K562 (cell line): ENCODE results near the gene LBHD2. TPM values are rescaled to one million over a fixed set of nuclear protein-coding genes. Genes with fewer than 3 reads are reported as not detected.

Experiments
- ATAC-seq: fragments of 200-7000 bp; cut with Tn5 transposase; 3 replicates; pipeline ENCODE4 v1.9.1; 2020; ENCODE audit warnings: moderate library complexity
- BruUV-seq: library from RNA; stranded (reverse); fragments of 400-500 nt; replicated peaks from 2 replicates; lab custom pipeline; 2021; lab: Mats Ljungman, UMichigan
- CTCF ChIA-PET: fragments of 300-600 bp; formaldehyde crosslinking; extraction: SDS; loops from one replicate; lab custom pipeline; 2021; ENCODE audit warnings: low intra/inter-chr PET ratio; lab: Yijun Ruan, JAX
- POLR2A ChIA-PET: fragments of 300-600, 350-650 bp; sonication (Branson Sonifier 250); formaldehyde crosslinking; extraction: SDS; loops from one replicate; lab custom pipeline; 2021; ENCODE audit warnings: antibody characterized with exemption, inconsistent platforms; lab: Yijun Ruan, JAX
- DNase-seq, 4 experiments: peaks; one replicate each; pipeline versions ENCODE4 v3.0.0 to v3.0.0-alpha.2; 2011 to 2018; ENCODE audit warnings: low spot score in 3 of 4, mixed read lengths in 3 of 4; ENCODE audit errors: extremely low read depth in 1 of 4
- FAIRE-seq: peaks from 2 replicates; lab custom pipeline; 2011; peaks lifted over from hg19 to GRCh38; lab: Jason Lieb, UNC
- H2AFZ ChIP-seq: 2 replicates; pipeline ENCODE4 v1.6.0; 2011; ENCODE audit warnings: low read depth, low read length, control low read depth, inconsistent platforms
- H3K27ac ChIP-seq: fragments of 200-600 bp; 3 replicates; pipeline ENCODE4 v1.8.0; 2011; ENCODE audit warnings: low read depth, mild to moderate bottlenecking, control low read depth, inconsistent platforms, low read length, moderate library complexity, mixed read lengths; ENCODE audit errors: extremely low read depth
- H3K27me3 ChIP-seq, 2 experiments: fragments of 300-600 bp in 1 of 2; 2 replicates in 1 of 2; 3 replicates in 1 of 2; pipeline versions ENCODE4 v1.6.0 to v1.8.0; 2011; ENCODE audit warnings: inconsistent platforms in 2 of 2, low read length in 2 of 2, mild to moderate bottlenecking in 1 of 2, mixed read lengths in 1 of 2, moderate library complexity in 1 of 2; ENCODE audit not compliant: control insufficient read depth in 2 of 2, insufficient read depth in 2 of 2
- H3K36me3 ChIP-seq: fragments of 300-600 bp; 3 replicates; pipeline ENCODE4 v1.8.0; 2011; ENCODE audit warnings: mild to moderate bottlenecking, low read length, inconsistent platforms; ENCODE audit not compliant: control insufficient read depth, insufficient read depth
- H3K4me1 ChIP-seq, 2 experiments: fragments of 200-600 bp in 1 of 2; replicated peaks in 1 of 2; 2 replicates in 1 of 2; 3 replicates in 1 of 2; pipeline versions ENCODE4 v1.5.1 to v1.8.0; 2011; ENCODE audit warnings: inconsistent platforms in 2 of 2, low read length in 2 of 2, mild to moderate bottlenecking in 1 of 2, mixed read lengths in 1 of 2, moderate library complexity in 1 of 2; ENCODE audit not compliant: control insufficient read depth in 2 of 2, insufficient read depth in 2 of 2
- H3K4me2 ChIP-seq: 2 replicates; pipeline ENCODE4 v1.6.1; 2011; ENCODE audit warnings: low read length, control low read depth, inconsistent platforms, mixed read lengths; ENCODE audit not compliant: insufficient read depth
- H3K4me3 ChIP-seq: fragments of 200-600 bp; sonication (generic), shearing (Covaris generic); 2 replicates; pipeline ENCODE4 v1.5.1; 2016; ENCODE audit warnings: control low read depth, inconsistent platforms
- H3K79me2 ChIP-seq: fragments of 200-600 bp; 3 replicates; pipeline ENCODE4 v1.8.0; 2011; ENCODE audit warnings: low read length, inconsistent platforms; ENCODE audit not compliant: control insufficient read depth, insufficient read depth
- H3K9ac ChIP-seq, 2 experiments: 2 replicates each; pipeline versions ENCODE4 v1.6.0 to v1.6.1; 2011; ENCODE audit warnings: low read depth in 2 of 2, low read length in 2 of 2, control low read depth in 1 of 2, inconsistent platforms in 1 of 2, mild to moderate bottlenecking in 1 of 2, mixed read lengths in 1 of 2; ENCODE audit not compliant: insufficient read depth in 1 of 2
- H3K9me1 ChIP-seq: one replicate; pipeline ENCODE4 v1.6.0; 2011; ENCODE audit warnings: inconsistent platforms, mild to moderate bottlenecking, low read length, moderate library complexity; ENCODE audit not compliant: control insufficient read depth, insufficient read depth
- H3K9me3 ChIP-seq: replicated peaks from 2 replicates; pipeline ENCODE4 v1.5.1; 2011; ENCODE audit warnings: low read depth, low read length, inconsistent platforms; ENCODE audit not compliant: control insufficient read depth, insufficient read depth
- H4K20me1 ChIP-seq: replicated peaks from 2 replicates; pipeline ENCODE4 v1.6.1; 2011; ENCODE audit warnings: low read length, inconsistent platforms, mixed read lengths; ENCODE audit not compliant: control insufficient read depth, insufficient read depth
- ASH1L ChIP-seq: fragments of 450-650 bp; IDR thresholded peaks from 2 replicates; pipeline ENCODE4 v1.6.1; 2018; ENCODE audit warnings: borderline replicate concordance, mild to moderate bottlenecking, low read depth; ENCODE audit not compliant: partially characterized antibody
- CHD4 ChIP-seq: fragments of 200-600 bp; sonication (generic); IDR thresholded peaks from 3 replicates; pipeline ENCODE4 v1.6.1; 2012; ENCODE audit warnings: low read depth, mild to moderate bottlenecking, mixed read lengths, low read length, inconsistent platforms; ENCODE audit not compliant: insufficient read depth, insufficient replicate concordance, poor library complexity, severe bottlenecking
- FOXJ3 ChIP-seq: sonication (generic); formaldehyde crosslinking; IDR thresholded peaks from 2 replicates; pipeline ENCODE4 v1.4.0; 2020; ENCODE audit warnings: mild to moderate bottlenecking, missing genetic modification reagents
- GABPB2 ChIP-seq: fragments of 250-450 bp; sonication (Bioruptor Pico); conservative IDR thresholded peaks from 2 replicates; pipeline ENCODE4 v1.5.1; 2021; ENCODE audit warnings: mild to moderate bottlenecking
- MAFF ChIP-seq: IDR thresholded peaks from 2 replicates; pipeline ENCODE4 v1.6.1; 2012; ENCODE audit warnings: low read length, improper control_type of control experiment
- NONO ChIP-seq, 2 experiments: fragments of 200-400 bp in 1 of 2; fragments of 450-650 bp in 1 of 2; formaldehyde crosslinking in 1 of 2; IDR thresholded peaks; 2 replicates each; pipeline ENCODE4 v1.6.1; 2017; ENCODE audit warnings: low read depth in 2 of 2, mild to moderate bottlenecking in 2 of 2, moderate library complexity in 2 of 2, low read length in 1 of 2
- NR1H2 ChIP-seq: sonication (generic); formaldehyde crosslinking; IDR thresholded peaks from 2 replicates; pipeline ENCODE4 v1.4.0; 2020; ENCODE audit warnings: mild to moderate bottlenecking, missing genetic modification reagents
- PCBP2 ChIP-seq: fragments of 200-400 bp; formaldehyde crosslinking; IDR thresholded peaks from 2 replicates; pipeline ENCODE4 v1.6.1; 2018; ENCODE audit warnings: low read length, low read depth, mild to moderate bottlenecking, moderate library complexity; ENCODE audit not compliant: poor library complexity, severe bottlenecking
- PHF20 ChIP-seq: fragments of 450-650 bp; IDR thresholded peaks from 2 replicates; pipeline ENCODE4 v1.6.1; 2018; ENCODE audit not compliant: partially characterized antibody
- PRDM10 ChIP-seq: fragments of 450-650 bp; IDR thresholded peaks from 2 replicates; pipeline ENCODE4 v1.6.1; 2018; ENCODE audit not compliant: partially characterized antibody
- PREB ChIP-seq: sonication (generic); formaldehyde crosslinking; IDR thresholded peaks from 2 replicates; pipeline ENCODE4 v1.8.1; 2023; ENCODE audit warnings: mild to moderate bottlenecking, missing genetic modification reagents
- RCOR1 ChIP-seq, 2 experiments: IDR thresholded peaks; 2 replicates each; pipeline ENCODE4 v1.6.1; 2012; ENCODE audit warnings: low read depth in 2 of 2, low read length in 2 of 2, borderline replicate concordance in 1 of 2, improper control_type of control experiment in 1 of 2
- SMARCA5 ChIP-seq: fragments of 450-650 bp; IDR thresholded peaks from 2 replicates; pipeline ENCODE4 v1.6.1; 2016
- SOX6 ChIP-seq: fragments of 450-650 bp; IDR thresholded peaks from 2 replicates; pipeline ENCODE4 v1.6.1; 2014; ENCODE audit warnings: mild to moderate bottlenecking
- TBL1XR1 ChIP-seq, 2 experiments: IDR thresholded peaks; 2 replicates each; pipeline ENCODE4 v1.6.1; 2012; ENCODE audit warnings: improper control_type of control experiment in 2 of 2, low read length in 2 of 2, mild to moderate bottlenecking in 1 of 2
- ZNF316 ChIP-seq: fragments of 450-650 bp; IDR thresholded peaks from 2 replicates; pipeline ENCODE4 v1.6.1; 2016
- ZNF347 ChIP-seq: fragments of 450-650 bp; formaldehyde crosslinking; IDR thresholded peaks from 2 replicates; pipeline ENCODE4 v1.4.0; 2020; ENCODE audit warnings: low read depth, mild to moderate bottlenecking, moderate library complexity
- ZNF561 ChIP-seq: fragments of 450-650 bp; formaldehyde crosslinking; conservative IDR thresholded peaks from 2 replicates; pipeline ENCODE4 v1.4.0; 2020; ENCODE audit warnings: mild to moderate bottlenecking, moderate library complexity
- ZNF586 ChIP-seq: fragments of 450-650 bp; formaldehyde crosslinking; conservative IDR thresholded peaks from 2 replicates; pipeline ENCODE4 v1.4.0; 2020; ENCODE audit warnings: mild to moderate bottlenecking, moderate library complexity
- WGBS: fragments of 100-300 bp; shearing (Covaris generic); methylation state at CpG from one replicate; pipeline ENCODE4 v1.1.6; 2016; ENCODE audit warnings: low coverage, mixed read lengths; ENCODE audit not compliant: insufficient coverage; ENCODE audit errors: missing lambda C conversion rate; 5-methylcytosine and 5-hydroxymethylcytosine counted together
- in situ Hi-C: fragments of 300-500 bp; cut with MboI; formaldehyde crosslinking; loops from 4 replicates; pipeline ENCODE4 v1.15.0; 2018; ENCODE audit warnings: inconsistent platforms, mixed read lengths
- intact Hi-C: fragments of 100-400 bp; cut with micrococcal nuclease; formaldehyde crosslinking; loops from 2 replicates; pipeline ENCODE4 v1.14.2; 2022
- polyA plus RNA-seq, 8 experiments: library from polyadenylated mRNA; depleted of rRNA in 4 of 8; stranded (reverse) in 5 of 8; unstranded in 3 of 8; fragments of >200 nt; fragmentation: Nextera tagmentation in 2 of 8; fragmentation: Illumina TruSeq in 1 of 8; extraction: Ambion mirVana in 2 of 8; extraction: Trizol in 1 of 8; gene quantifications; 2 replicates each; pipeline versions ENCODE4 v1.2.1 to v1.2.3, GENCODE V29; 2011 to 2014; ENCODE audit warnings: inconsistent platforms in 1 of 8, missing spikeins in 1 of 8
- total RNA-seq, 7 experiments: library from RNA; depleted of rRNA in 6 of 7; stranded (reverse); fragments of >200 nt in 6 of 7; fragmentation: Illumina TruSeq in 2 of 7; extraction: Trizol in 2 of 7; gene quantifications; 2 replicates each; pipeline versions ENCODE4 v1.2.1 to v1.2.3, GENCODE V29; 2011 to 2021; ENCODE audit warnings: low replicate concordance in 1 of 7

The LBHD2 gene
- total and polyA plus RNA-seq, 9 of the 15 experiments (the other 6 are each of a cell fraction or from before 2014, with no cell fraction given), result not detected

GRCh38 chr14:103090481-103091020 is 6.5 kb downstream of the LBHD2 start:
- Histone ChIP-seq H3K27ac (no peak overlapping the region), H2AFZ (no peak overlapping the region), H3K36me3 (no peaks in the 10 kb centered on the region), H3K4me1 (peaks cover 8 to 77% of the 10 kb centered on the region in 2 experiments; a peak in 4 of 5 replicates), H3K9me1 (no peaks in the 10 kb centered on the region), H3K9me3 (no peaks in the 10 kb centered on the region), H4K20me1 (no peaks in the 10 kb centered on the region), H3K9ac (no peak overlapping the region), H3K27me3 (no peaks in the 10 kb centered on the region; a peak in 1 of 5 replicates), H3K4me2 (no peak overlapping the region), H3K79me2 (no peaks in the 10 kb centered on the region), H3K4me3 (no peak overlapping the region)
- DNase-seq (no peak), ATAC-seq (no peak), FAIRE-seq (no peak)
- 67% methylated on average over 8 of the region's 12 CpGs for WGBS
- ChIA-PET CTCF (no interaction called here), POLR2A (no interaction called here)
- intact Hi-C loops, result no loop called here
- in situ Hi-C loops, result no loop called here
- no peak for TF ChIP-seq ZNF347 (CRISPR knock-in tag)
- no peak for TF ChIP-seq PHF20
- no peak for TF ChIP-seq NR1H2
- no peak for TF ChIP-seq RCOR1 (IDR thresholded peaks at IDR 0.05; ENCODE audit: borderline replicate concordance in 1 of 2, low read depth in 2 of 2, low read length in 2 of 2)
- no peak for TF ChIP-seq PCBP2
- no peak for TF ChIP-seq MAFF
- TF ChIP-seq SMARCA5, result no peak
- TF ChIP-seq GABPB2, result no peak
- TF ChIP-seq TBL1XR1 (IDR thresholded peaks at IDR 0.05; ENCODE audit: low read length in 2 of 2), result no peak
- TF ChIP-seq CHD4, result no peak
- no peak for TF ChIP-seq PREB (CRISPR knock-in tag)
- no peak for TF ChIP-seq ZNF316
- TF ChIP-seq PRDM10, result no peak
- TF ChIP-seq FOXJ3 (CRISPR knock-in tag), result no peak
- no peak for TF ChIP-seq NONO (IDR thresholded peaks at IDR 0.05; ENCODE audit: low read depth in 2 of 2, low read length in 1 of 2)
- no peak for TF ChIP-seq ZNF561 (CRISPR knock-in tag)
- no peak for TF ChIP-seq ASH1L
- no peak for TF ChIP-seq ZNF586 (CRISPR knock-in tag)
- no peak for TF ChIP-seq SOX6
- BruUV-seq, result no TSS peak
